Islet of Langerhans (tissue), 1 donor: ENCODE data around the gene SPAG8.

Source experiments
- FAIRE-seq: peaks from one replicate; lab custom pipeline; 2011; peaks lifted over from hg19 to GRCh38; lab: Jason Lieb, UNC

Gene SPAG8

GRCh38 chr9:35771534-35771933 lies 40.5 kb downstream of the SPAG8 start:
- FAIRE-seq, result peak; percentile 73

GRCh38 chr9:35771075-35771433 lies 41.0 kb downstream of the SPAG8 start:
- FAIRE-seq, result no peak

- no peak for FAIRE-seq
Observed at GRCh38 chr9:35769763-35770162, 42.3 kb downstream of the SPAG8 start.

GRCh38 chr9:35767458-35767857 lies 44.6 kb downstream of the SPAG8 start:
- no peak for FAIRE-seq

- no peak for FAIRE-seq
Observed at GRCh38 chr9:35766997-35767396, 45.1 kb downstream of the SPAG8 start.

GRCh38 chr9:35763803-35764202 lies 48.3 kb downstream of the SPAG8 start:
- FAIRE-seq, result no peak

GRCh38 chr9:35763181-35763580 lies 48.9 kb downstream of the SPAG8 start:
- peak; percentile 45 for FAIRE-seq

- FAIRE-seq, result peak; percentile 60
Observed at GRCh38 chr9:35760651-35761050, 51.4 kb downstream of the SPAG8 start.

GRCh38 chr9:35759795-35760194 lies 52.3 kb downstream of the SPAG8 start:
- no peak for FAIRE-seq
